Suprapubic skin (tissue), 3 donors: ENCODE measurements around the gene SMC5.

Experiments used
- CTCF ChIP-seq, 2 donors: fragments of 200-600 bp in 1 of 2; fragments of 450-650 bp in 1 of 2; sonication (generic) in 1 of 2; IDR thresholded peaks; one replicate each; pipeline ENCODE4 v1.5.1; 2016 to 2019; ENCODE audit warnings: antibody characterized with exemption in 2 of 2, mild to moderate bottlenecking in 1 of 2, moderate library complexity in 1 of 2
- EP300 ChIP-seq: sonication (generic); formaldehyde crosslinking; IDR thresholded peaks from one replicate; pipeline ENCODE4 v1.6.1; 2017; ENCODE audit warnings: antibody characterized with exemption

- no peak for TF ChIP-seq CTCF (IDR thresholded peaks at IDR 0.05)
- TF ChIP-seq EP300, result no peak
These were observed 2.6 kb upstream of the SMC5 start for GRCh38 chr9:70256123-70256551.
